ENCODE measurements around the gene FKBP3.
"Not testable (repeated sequence)": the region's sequence is repeated elsewhere in the genome, so short reads cannot be mapped to it uniquely, and the experiment has no call there.

The FKBP3 gene

DNA sequence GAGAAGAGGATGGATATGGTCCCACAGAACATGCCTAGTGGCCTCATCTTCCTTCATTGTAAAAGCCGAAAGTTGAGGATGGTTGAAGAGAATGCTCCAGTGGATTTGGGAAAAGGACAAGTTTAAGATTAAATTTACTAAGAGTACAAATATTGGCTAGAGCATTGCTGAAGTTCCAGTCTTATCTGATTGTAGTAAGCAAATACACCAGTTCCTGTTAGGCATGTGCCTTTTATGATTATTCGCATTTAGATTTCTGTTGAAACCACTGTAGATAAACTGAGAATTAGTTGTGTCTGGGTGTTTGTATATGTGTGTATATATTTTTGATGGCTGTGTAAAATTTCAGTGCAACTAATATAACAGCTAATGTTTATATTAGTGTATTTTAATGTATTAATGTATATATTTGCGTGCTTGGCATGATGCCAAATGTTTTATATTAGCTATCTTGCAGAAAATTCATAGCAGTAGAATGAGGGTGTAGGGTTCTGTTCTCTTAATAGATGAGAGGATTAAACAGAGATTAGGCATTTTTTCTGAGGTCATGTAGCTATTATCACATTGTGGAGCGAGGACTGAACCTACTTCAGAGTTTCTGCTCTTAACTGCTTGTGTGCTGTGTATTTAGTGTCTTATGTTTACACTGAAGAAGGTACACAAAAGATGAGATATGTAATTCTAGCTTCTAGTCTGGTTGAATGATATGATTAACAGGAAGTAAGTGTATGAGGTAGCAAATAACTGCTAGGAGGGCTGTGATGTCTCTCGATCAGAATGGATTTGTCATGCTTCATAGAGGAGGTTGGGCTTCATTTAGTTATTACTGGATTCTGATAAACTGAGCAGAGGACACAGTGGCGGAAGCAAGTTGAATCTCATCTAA, 21.1 kb downstream of the FKBP3 start:
- peak; percentile 79 for DNase-seq

DNA sequence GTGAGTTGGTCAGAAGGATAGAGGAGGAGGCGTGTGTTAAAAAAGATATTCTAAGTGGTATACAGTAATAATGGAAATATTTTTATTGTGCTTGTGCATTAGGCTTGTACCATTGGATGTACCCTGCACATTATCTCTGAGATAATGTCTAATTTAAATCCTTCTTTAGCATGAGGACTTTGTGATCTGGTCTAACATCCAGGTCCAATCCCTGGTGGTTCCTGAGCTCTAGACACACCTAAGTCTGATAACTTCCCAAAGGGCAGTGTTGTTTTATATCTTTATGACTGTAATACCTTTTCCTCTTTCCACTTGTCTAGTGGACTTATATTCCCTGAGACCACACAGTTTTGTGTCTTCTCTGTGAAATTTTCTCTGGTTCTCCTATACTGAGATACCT, 29.7 kb downstream of the FKBP3 start:
- DNase-seq: no peak

DNA sequence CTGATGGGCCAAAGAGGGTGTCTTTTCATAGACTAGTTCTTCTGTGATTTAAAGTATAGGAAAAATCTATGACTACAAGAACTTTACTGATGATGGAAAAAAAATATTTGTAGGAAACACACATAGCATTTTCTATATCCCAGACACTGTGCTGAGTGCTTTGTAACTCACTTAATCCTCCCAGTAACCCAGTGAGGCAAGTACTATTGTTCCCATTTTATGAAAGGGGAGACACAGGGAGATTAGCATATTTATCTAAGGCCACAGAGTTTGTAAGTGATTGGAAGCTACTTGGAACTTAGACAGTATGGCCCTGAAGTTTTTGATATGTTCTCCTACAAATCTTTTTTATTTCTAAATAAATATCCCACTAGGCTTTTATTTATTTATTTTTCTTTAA, 30.5 kb downstream of the FKBP3 start:
- no peak for DNase-seq

DNA sequence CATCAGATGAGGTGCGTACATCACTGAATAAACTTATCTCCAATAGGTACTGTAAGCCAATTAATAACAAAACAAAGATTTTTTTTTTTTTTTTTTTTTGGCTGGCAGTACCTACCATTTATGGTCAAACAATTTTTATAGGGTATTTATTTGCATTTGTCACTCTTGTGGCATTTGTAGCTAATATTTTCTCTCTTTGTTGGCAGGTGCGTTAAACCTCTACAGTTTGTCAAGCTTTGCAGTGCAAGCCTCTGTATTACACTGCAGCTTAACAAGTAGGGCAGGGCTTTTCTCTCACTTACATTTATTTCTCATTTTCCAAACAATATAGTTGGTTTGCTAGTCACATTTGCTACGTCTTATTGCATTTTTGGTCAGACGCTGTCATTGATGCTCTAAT, 38.1 kb downstream of the FKBP3 start:
- no peak for DNase-seq

DNA sequence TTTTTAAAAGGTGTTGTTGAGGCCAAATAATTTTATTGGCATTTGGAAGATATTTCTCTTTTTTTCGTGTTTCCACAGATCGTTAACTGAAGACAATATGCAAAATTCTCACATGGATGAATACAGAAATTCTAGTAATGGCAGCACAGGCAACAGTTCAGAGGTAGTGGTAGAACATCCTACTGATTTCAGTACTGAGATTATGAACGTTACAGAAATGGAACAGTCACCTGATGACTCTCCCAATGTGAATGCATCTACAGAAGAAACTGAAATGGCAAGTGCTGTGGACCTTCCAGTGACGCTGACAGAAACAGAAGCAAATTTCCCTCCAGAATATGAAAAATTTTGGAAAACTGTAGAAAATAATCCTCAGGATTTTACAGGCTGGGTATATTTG, 39.1 kb downstream of the FKBP3 start:
- DNase-seq: no peak

DNA sequence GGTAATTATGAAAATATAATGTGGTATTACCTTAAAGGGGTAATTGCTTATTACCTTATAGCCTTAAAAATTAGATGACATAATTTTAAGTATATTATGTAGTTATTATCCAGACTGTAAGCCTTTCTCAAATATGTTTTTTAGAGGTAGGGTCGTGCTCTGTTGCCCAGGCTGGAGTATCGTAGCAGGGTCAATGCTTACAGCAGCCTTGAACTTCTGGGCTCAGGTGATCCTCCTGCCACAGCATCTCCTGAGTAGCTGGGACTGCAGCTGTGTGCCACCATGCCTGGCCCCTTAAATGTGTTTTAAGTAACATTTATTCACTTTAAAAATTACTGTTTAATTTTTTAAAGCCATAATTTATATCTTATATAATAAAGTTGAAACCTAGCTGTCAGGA, 40.0 kb downstream of the FKBP3 start:
- DNase-seq: no peak

DNA sequence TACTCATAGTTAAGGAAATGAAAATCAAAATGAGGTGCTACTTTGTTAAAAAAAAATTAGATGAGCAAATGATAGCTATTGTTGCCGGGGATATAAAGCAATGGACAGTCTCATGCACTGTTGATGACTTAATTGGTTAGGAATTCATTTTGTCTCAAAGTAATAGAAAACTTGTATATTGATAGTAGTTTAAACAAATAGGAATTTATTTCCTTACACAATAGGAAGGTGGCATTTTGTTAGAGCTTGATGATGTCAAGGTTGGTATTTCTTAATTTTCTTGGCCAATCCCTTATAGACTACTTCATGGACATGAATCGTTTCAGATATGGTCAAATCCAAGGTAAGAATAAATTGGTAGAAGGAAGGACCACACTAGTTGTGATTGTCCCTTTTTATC, 42.6 kb downstream of the FKBP3 start:
- no peak for DNase-seq

DNA sequence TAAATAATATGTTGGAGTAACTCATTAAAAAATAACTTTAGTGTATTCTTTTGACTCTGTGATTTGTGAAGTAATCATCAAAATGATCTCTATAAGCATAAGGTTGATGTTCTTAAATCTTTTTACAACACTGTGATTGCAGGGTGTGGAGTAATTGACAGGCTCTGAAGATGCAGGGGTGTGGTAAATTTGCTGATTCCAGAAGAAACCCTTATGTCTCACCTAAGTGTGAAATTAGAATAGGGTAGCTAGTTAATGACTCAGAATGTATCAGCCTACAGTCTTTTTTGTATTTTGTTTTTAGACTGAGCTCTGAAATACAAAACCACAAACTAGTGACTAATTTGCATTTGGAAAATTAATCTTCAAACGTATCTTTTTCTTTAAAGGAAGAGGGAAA, 44.5 kb downstream of the FKBP3 start:
- DNase-seq: no peak

DNA sequence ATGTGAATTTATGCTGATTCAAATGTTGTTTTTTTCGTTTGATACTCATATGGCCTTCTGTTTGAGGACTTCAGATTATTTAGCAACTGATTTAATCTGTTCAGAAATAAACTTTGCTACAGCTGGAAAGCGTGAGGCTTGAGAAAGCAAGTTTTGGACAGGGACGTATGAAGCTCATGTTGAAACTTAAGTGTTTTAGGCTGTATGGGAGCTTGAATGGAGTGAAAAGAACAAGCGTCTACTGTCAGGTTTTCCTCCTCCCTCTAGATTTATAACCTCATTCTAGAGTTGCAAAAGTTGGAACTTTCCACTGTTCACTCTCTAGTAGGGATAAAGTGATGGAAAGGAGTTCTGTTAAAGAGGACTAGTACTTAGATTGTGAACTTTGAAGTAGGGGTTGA, 49.3 kb downstream of the FKBP3 start:
- no peak for DNase-seq

DNA sequence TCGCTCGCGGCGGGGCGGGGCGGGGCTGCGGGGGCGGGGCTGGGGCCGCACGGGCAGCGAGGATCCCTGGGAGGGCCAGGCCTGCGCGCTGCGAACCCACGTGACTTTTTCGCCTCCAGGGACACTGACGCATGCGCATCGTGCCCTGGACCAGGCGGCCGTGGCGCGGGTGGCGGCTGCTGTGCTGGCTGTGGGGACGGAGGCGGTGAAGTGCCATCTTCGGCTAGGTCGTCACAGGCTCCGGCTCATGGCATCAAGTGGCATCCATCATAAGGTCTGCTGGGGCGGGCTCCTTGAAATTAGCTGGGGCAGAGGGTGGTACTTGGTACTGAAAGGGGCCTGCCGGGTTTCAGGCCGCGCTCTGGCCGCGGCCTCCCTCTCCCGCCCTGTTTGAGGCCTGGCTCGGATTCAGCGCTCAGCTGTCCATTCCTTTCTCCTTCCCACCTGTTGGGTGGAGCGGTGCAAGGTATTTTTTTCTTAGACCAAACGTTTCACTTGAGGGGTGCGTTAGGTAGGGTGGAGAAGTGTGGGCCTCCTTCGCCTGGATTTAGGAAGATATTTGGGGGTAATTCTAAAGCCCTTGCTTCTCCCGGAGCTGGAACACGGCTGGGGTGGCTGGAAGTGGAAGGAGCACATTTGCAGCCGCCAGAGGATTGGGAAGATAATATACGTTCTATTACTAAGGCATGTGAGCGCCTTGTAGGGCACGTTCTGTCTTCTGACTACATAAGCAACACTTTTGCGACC, 50.1 kb downstream of the FKBP3 start, which contains the start of gene PRPF39:
Gene PRPF39, plus strand, starts transcription at position 141 of the 747 bp plus-strand sequence. CDS start 11,124 bp downstream, outside the sequence.
- DNase-seq: peak; percentile 80

DNA sequence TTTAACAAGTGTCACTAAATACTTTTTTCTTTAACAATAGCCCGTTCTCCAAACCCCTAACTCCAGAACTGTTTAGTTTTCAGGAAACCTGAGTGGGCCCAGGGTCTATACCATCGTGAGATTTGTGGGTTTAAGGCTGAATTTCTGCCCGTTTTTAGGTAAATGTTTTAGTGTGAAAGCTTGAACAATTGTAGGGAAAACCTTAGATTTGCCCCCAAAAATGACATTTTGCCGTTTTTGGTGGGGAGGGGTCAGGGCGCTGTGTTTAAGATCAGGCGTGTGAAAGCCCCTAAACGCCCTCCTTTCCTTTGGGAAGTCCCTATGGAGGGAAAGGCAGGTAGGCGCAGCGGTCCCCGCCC, 50.7 kb downstream of the FKBP3 start:
- no peak for DNase-seq

DNA sequence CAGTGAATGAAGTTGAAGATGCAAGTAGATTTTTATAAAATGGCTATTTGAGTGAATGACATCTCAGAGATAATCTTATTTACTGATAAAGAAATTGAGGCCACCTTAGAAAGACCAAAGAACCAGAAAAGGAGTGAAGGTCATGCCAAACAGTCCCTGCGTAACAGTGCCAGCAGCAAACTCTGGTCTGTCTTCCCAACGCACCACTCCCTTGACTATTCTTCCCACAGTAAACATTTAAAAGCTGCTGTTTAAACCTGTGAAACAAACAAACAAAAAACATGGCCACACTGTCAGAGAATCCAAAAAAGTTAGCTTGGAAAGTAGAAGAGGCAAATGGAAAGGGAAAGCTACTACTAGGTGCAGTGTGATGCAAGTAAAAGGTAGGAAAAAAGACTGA, 51.9 kb downstream of the FKBP3 start:
- no peak for DNase-seq

DNA sequence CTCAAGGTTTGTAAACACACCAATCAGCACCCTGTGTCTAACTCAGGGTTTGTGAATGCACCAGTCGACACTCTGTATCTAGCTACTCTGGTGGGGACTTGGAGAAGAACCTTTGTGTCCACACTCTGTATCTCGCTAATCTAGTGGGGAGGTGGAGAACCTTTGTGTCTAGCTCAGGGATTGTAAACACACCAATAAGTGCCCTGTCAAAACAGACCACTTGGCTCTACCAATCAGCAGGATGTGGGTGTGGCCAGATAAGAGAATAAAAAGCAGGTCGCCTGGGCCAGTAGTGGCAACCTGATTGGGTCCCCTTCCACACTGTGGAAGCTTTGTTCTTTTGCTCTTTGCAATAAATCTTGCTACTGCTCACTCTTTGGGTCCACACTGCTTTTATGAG, 53.2 kb downstream of the FKBP3 start:
- not testable (repeated sequence) for DNase-seq

DNA sequence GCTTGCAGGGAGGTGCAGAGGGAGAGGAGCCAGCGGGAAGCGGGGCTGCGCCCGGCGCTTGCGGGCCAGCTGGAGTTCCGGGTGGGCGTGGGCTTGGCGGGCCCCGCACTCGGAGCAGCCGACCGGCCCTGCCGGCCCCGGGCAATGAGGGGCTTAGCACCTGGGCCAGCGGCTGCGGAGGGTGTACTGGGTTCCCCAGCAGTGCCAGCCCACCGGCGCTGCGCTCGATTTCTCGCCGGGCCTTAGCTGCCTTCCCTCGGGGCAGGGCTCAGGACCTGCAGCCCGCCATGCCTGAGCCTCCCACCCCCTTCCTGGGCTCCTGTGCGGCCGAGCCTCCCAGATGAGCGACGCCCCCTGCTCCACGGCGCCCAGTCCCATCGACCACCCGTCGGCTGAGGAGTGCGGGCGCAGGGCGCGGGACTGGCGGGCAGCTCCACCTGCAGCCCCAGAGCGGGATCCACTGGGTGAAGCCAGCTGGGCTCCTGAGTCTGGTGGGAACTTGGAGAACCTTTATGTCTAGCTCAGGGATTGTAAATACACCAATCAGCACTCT, 53.8 kb downstream of the FKBP3 start:
- DNase-seq: not testable (repeated sequence)

DNA sequence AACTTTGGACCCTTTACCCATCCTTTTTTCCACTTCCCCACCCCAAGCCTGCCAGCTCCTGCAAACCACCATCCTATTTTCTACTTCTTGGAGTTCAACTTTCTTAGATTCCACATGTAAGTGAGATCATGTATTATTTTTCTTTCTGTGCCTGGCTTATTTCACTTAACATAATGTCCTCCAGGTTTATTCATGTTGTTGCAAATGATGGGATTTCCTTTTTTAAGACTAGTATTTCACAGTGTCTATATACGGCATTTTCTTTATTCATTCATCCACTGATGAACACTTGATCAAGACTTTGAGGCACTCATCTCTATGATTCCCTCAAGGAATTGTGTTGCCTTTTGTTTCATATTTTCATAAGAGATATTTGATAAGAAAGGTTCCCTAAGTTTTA, 56.0 kb downstream of the FKBP3 start:
- no peak for DNase-seq

DNA sequence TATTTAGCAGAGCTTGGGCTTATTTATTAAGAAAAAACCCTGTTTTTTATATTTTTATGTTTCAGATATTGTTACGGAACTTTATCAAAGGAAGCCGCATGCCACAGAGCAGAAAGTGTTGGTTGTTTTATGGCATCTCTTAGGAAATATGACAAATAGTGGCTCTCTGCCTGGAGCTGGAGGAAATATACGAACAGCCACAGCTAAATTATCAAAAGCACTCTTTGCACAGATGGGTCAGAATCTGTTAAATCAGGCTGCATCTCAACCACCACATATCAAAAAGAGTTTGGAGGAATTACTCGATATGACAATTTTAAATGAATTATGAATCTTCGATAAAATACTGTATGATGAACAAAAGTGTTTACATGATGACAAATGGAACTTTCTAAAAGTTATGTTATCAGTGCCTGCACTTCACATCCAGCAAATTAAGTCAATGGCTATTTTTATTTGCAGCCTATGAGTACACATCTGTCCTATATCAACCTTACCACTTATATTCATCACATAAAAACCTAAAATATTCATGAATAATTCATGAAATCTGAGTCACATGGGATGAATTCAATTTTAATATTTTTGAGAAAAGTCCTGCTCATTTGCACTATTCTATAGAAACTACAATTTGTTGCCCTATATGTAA, 60.9 kb downstream of the FKBP3 start:
- DNase-seq: no peak

DNA sequence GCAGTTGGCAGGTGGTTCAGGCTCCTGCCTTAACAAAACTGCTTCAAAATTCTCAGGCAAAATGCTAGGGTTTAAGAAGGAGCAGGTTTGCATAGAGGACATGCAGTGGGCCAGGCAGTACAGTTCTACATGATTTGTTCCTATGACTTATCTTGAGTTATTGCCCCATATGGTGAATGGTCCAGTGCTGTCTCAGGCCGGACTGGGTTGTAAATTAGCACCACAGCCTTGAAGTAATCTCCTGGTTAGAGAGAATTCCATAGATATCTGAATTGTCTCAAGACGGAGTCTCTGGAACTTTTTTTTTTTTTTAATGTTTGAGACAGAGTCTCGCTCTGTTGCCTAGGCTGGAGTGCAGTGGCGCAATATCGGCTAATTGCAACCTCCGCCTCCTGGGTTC, 62.2 kb downstream of the FKBP3 start:
- no peak for DNase-seq

DNA sequence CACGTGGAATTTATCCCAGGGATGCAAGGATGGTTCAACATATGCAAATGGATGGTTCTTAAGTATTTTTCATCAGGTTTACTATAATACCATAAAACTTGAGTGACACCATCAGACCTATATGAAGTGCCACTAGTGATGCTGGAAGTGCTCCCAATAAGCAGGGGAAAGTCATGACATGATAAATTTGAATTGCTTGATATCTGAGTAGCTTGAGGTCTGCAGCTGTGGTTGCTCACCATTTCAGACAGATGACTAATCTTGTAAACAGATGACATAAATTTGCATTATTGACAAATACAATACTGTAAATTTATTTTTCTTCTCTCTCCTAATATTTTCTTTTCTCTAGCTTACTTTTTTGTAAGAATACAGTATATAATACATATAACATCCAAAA, 64.1 kb downstream of the FKBP3 start:
- DNase-seq: no peak

DNA sequence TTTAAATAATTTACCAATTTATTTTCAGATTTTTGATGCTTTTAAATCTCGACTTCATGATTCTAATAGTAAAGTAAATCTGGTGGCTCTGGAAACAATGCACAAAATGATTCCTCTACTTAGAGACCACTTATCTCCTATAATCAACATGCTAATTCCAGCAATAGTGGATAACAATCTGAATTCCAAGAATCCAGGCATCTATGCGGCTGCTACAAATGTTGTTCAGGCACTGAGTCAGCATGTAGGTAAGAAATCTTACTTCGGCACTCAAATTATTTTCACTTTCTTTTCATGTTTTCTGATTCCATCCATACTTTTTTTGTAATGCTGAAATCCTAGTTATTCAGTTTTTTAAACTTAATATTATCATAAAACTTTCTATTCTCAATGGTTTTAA, 65.9 kb downstream of the FKBP3 start:
- DNase-seq: no peak

DNA sequence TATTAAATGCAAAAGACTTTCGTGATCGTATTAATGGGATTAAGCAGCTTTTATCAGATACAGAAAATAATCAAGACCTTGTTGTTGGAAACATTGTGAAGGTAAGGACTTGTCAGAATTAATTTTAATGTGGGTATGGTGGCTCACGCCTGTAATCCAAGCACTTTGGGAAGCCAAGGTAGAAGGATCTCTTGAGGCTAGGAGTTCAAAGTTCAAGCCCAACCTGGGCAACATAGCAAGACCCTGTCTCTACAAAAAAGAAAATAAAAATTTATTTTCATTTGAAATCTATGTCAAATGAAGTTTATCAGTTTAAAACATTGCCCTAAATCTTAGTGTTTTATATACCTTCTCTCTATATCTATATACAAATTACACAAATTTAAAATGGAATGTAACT, 67.6 kb downstream of the FKBP3 start:
- DNase-seq: no peak

DNA sequence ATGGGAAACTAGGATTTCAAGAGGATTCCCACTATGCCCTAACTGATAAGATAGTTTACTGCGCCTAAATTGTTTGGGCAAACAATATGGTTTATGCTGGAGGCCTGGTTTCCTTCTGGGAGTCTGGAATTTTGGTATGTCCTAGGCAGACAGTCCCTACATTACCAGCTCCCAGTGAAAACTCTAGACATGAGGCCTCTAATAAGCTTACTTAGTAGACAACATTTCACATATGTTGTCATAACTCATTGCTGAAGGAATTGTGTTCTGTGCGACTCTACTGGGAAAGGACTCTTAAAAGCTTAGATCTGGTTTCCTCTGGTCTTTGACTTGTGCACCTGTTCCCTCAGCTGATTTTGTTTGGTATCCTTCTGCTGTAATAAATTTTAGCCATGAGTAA, 68.3 kb downstream of the FKBP3 start:
- DNase-seq: no peak

Data from NCI-H2029 treated with DMSO at 0.1 percent for 48 hours (cell line).